Endothelial cell of umbilical vein (primary cell): Measurements from ENCODE around the gene ACIN1. TPM values are rescaled to one million over a fixed set of nuclear protein-coding genes. Genes with fewer than 3 reads are reported as not detected.

Source experiments
- BruUV-seq: library from RNA; stranded (reverse); fragments of 400-500 nt; replicated peaks from 2 replicates; lab custom pipeline; 2021; lab: Mats Ljungman, UMichigan
- CTCF ChIA-PET: fragments of 300-600, 350-600 bp; sonication (Branson Sonifier 250); formaldehyde crosslinking; loops from one replicate; lab custom pipeline; 2021; ENCODE audit warnings: antibody characterized with exemption, inconsistent platforms; lab: Charles Lee
- POLR2A ChIA-PET: fragments of 300-600, 350-600 bp; sonication (Branson Sonifier 250); formaldehyde crosslinking; loops from one replicate; lab custom pipeline; 2021; ENCODE audit warnings: antibody characterized with exemption, inconsistent platforms; lab: Charles Lee
- DNase-seq: peaks from one replicate; pipeline ENCODE4 v3.0.0-alpha.2; 2011; ENCODE audit warnings: low read depth, low spot score
- FAIRE-seq: peaks from 2 replicates; lab custom pipeline; 2011; peaks lifted over from hg19 to GRCh38; lab: Jason Lieb, UNC
- H2AFZ ChIP-seq: 2 replicates; pipeline ENCODE4 v1.6.0; 2012; ENCODE audit warnings: low read depth, low read length, control low read depth, inconsistent platforms
- H3K27ac ChIP-seq: 2 replicates; pipeline ENCODE4 v1.5.1; 2011; ENCODE audit warnings: low read depth, mild to moderate bottlenecking, control low read depth, low read length, moderate library complexity; ENCODE audit not compliant: insufficient read depth
- H3K27me3 ChIP-seq, 2 experiments: 2 replicates each; pipeline versions ENCODE4 v1.6.0 to v1.6.1; 2011; ENCODE audit warnings: low read length in 2 of 2, mixed read lengths in 1 of 2; ENCODE audit not compliant: control insufficient read depth in 2 of 2, insufficient read depth in 2 of 2
- H3K36me3 ChIP-seq, 2 experiments: 2 replicates in 1 of 2; 3 replicates in 1 of 2; pipeline ENCODE4 v1.5.1; 2011; ENCODE audit warnings: low read length in 2 of 2, mild to moderate bottlenecking in 1 of 2, moderate library complexity in 1 of 2; ENCODE audit not compliant: control insufficient read depth in 2 of 2, insufficient read depth in 2 of 2; ENCODE audit errors: extremely low read depth in 1 of 2
- H3K4me1 ChIP-seq: 3 replicates; pipeline ENCODE4 v1.5.1; 2011; ENCODE audit warnings: mild to moderate bottlenecking, low read length; ENCODE audit not compliant: control insufficient read depth, insufficient read depth; ENCODE audit errors: extremely low read depth
- H3K4me2 ChIP-seq: 2 replicates; pipeline ENCODE4 v1.6.1; 2011; ENCODE audit warnings: low read length, control low read depth, mixed read lengths; ENCODE audit not compliant: insufficient read depth
- H3K4me3 ChIP-seq, 3 experiments: fragments of 200-600 bp in 1 of 3; sonication (generic), shearing (Covaris generic) in 1 of 3; replicated peaks in 1 of 3; 2 replicates each; pipeline ENCODE4 v1.5.1; 2011 to 2016; ENCODE audit warnings: control low read depth in 3 of 3, low read length in 3 of 3, mild to moderate bottlenecking in 2 of 3, inconsistent platforms in 1 of 3, low read depth in 1 of 3, moderate library complexity in 1 of 3; ENCODE audit not compliant: insufficient read depth in 1 of 3
- H3K79me2 ChIP-seq: 2 replicates; pipeline ENCODE4 v1.6.0; 2012; ENCODE audit warnings: low read length, inconsistent platforms; ENCODE audit not compliant: control insufficient read depth, insufficient read depth
- H3K9ac ChIP-seq: replicated peaks from 2 replicates; pipeline ENCODE3; 2011; ENCODE audit warnings: low read length, control low read depth; ENCODE audit not compliant: insufficient read depth; ENCODE audit errors: extremely low read depth
- H3K9me1 ChIP-seq: replicated peaks from 3 replicates; pipeline ENCODE4 v1.6.0; 2011; ENCODE audit warnings: mild to moderate bottlenecking, low read length; ENCODE audit not compliant: control insufficient read depth, insufficient read depth; ENCODE audit errors: extremely low read depth
- H3K9me3 ChIP-seq: replicated peaks from 2 replicates; pipeline ENCODE4 v1.5.1; 2012; ENCODE audit warnings: low read length, inconsistent platforms; ENCODE audit not compliant: control insufficient read depth, insufficient read depth
- H4K20me1 ChIP-seq: replicated peaks from 2 replicates; pipeline ENCODE3; 2011; ENCODE audit warnings: mild to moderate bottlenecking, low read length; ENCODE audit not compliant: control insufficient read depth, insufficient read depth; ENCODE audit errors: extremely low read depth
- CTCF ChIP-seq, 2 donors: IDR thresholded peaks; 1 replicate in 1 of 2; 2 replicates in 1 of 2; pipeline ENCODE4 v1.5.1; 2011; ENCODE audit warnings: low read length in 2 of 2, mild to moderate bottlenecking in 2 of 2, moderate library complexity in 2 of 2, control low read depth in 1 of 2, inconsistent platforms in 1 of 2, low read depth in 1 of 2; ENCODE audit not compliant: insufficient read depth in 1 of 2; ENCODE audit errors: extremely low read depth in 1 of 2
- EZH2 ChIP-seq: IDR thresholded peaks from 2 replicates; pipeline ENCODE4 v1.6.1; 2012; ENCODE audit warnings: borderline replicate concordance, low read depth, mild to moderate bottlenecking, moderate library complexity, low read length, inconsistent platforms; ENCODE audit not compliant: severe bottlenecking
- FOS ChIP-seq: IDR thresholded peaks from 2 replicates; pipeline ENCODE4 v1.6.1; 2011; ENCODE audit warnings: mild to moderate bottlenecking, low read length, moderate library complexity, borderline replicate concordance; ENCODE audit not compliant: insufficient read depth
- GATA2 ChIP-seq: IDR thresholded peaks from 2 replicates; pipeline ENCODE4 v1.7.0; 2011; ENCODE audit warnings: low read depth, mild to moderate bottlenecking, moderate library complexity, mixed read lengths, low read length; ENCODE audit not compliant: insufficient read length, insufficient read depth
- JUN ChIP-seq: IDR thresholded peaks from 2 replicates; pipeline ENCODE4 v1.6.1; 2011; ENCODE audit warnings: borderline replicate concordance, low read depth; ENCODE audit not compliant: insufficient read length, insufficient read depth
- MAX ChIP-seq: IDR thresholded peaks from 2 replicates; pipeline ENCODE4 v1.6.1; 2011; ENCODE audit not compliant: insufficient read depth, insufficient read length
- MYC ChIP-seq: IDR thresholded peaks from one replicate; pipeline ENCODE4 v1.6.1; 2011; ENCODE audit warnings: mild to moderate bottlenecking, low read depth, low read length
- POLR2A ChIP-seq: IDR thresholded peaks from 2 replicates; pipeline ENCODE4 v1.6.1; 2012; ENCODE audit warnings: low read depth, mild to moderate bottlenecking, control low read depth, low read length
- POLR2AphosphoS5 ChIP-seq: IDR thresholded peaks from 2 replicates; pipeline ENCODE4 v1.6.1; 2012; ENCODE audit warnings: low read depth, mild to moderate bottlenecking, control low read depth, low read length, moderate library complexity; ENCODE audit not compliant: insufficient read depth
- dilution Hi-C: fragments of 300-500 bp; cut with MboI; formaldehyde crosslinking; loops from one replicate; pipeline ENCODE4 v1.15.0; 2019; ENCODE audit warnings: low sequenced_read_pairs; ENCODE audit not compliant: extremely low pct_ligation_motif_present
- intact Hi-C: fragments of 100-400 bp; cut with micrococcal nuclease; formaldehyde crosslinking; loops from one replicate; pipeline ENCODE4 v1.10.0; 2022
- polyA plus RNA-seq, 4 experiments: library from polyadenylated mRNA; depleted of rRNA in 3 of 4; stranded (reverse) in 3 of 4; unstranded in 1 of 4; fragments of >200 nt; gene quantifications; 2 replicates each; pipeline versions ENCODE4 v1.2.1 to v1.2.3, GENCODE V29; 2011 to 2012; ENCODE audit warnings: missing spikeins in 1 of 4
- total RNA-seq: library from RNA; stranded (reverse); gene quantifications from 2 replicates; pipeline ENCODE4 v1.2.3, GENCODE V29; 2021

Gene ACIN1
- total and polyA plus RNA-seq, 2 donors (not counting 3 experiments of a cell fraction or from before 2014, with no cell fraction given), result 146 to 240 TPM

GRCh38 chr14:23112359-23113178 is 17.6 kb upstream of the ACIN1 start:
- H2AFZ ChIP-seq, result no peak overlapping the region
- no peaks in the 10 kb centered on the region for H3K9me1 ChIP-seq
- no peak overlapping the region for H3K4me2 ChIP-seq
- dilution Hi-C loops (no loop called here), intact Hi-C loops (no loop called here)
- H3K4me3 ChIP-seq, result no peak overlapping the region
- BruUV-seq, result no TSS peak
- H3K36me3 ChIP-seq, result no peaks in the 10 kb centered on the region
- no peak overlapping the region for H3K27ac ChIP-seq
- FAIRE-seq (no peak), DNase-seq (no peak)
- H4K20me1 ChIP-seq, result no peaks in the 10 kb centered on the region
- H3K9ac ChIP-seq, result no peak overlapping the region
- TF ChIP-seq JUN, result no peak
- TF ChIP-seq CTCF (IDR thresholded peaks at IDR 0.05; ENCODE audit: extremely low read depth in 1 of 2, insufficient read depth in 1 of 2, low read depth in 1 of 2, low read length in 2 of 2), result no peak
- TF ChIP-seq POLR2A, result no peak
- TF ChIP-seq MAX, result no peak
- TF ChIP-seq FOS, result no peak
- TF ChIP-seq EZH2, result no peak
- TF ChIP-seq POLR2AphosphoS5, result no peak
- no peak for TF ChIP-seq GATA2
- TF ChIP-seq MYC, result no peak
- H3K4me1 ChIP-seq, result peaks cover 13% of the 10 kb centered on the region
- H3K9me3 ChIP-seq, result no peaks in the 10 kb centered on the region
- H3K27me3 ChIP-seq, result peaks cover 9 to 10% of the 10 kb centered on the region in 2 experiments
- no peaks in the 10 kb centered on the region for H3K79me2 ChIP-seq
- ChIA-PET CTCF (interaction anchor here (0.6 to 6.7 kb wide), 6 partner anchors 8 to 125 kb away, joined by 3 to 141 read pairs (median 64); no protein-coding TSS in a partner anchor), POLR2A (no interaction called here)
